Endothelial cell of umbilical vein (primary cell): ENCODE data around the gene ATAD2B. TPM values are rescaled to one million over a fixed set of nuclear protein-coding genes. Genes with fewer than 3 reads are reported as not detected.
A peak's percentile ranks its signal among the peaks of the same experiment; 100 is the strongest.

Experiments
- BruUV-seq: library from RNA; stranded (reverse); fragments of 400-500 nt; replicated peaks from 2 replicates; lab custom pipeline; 2021; lab: Mats Ljungman, UMichigan
- CTCF ChIA-PET: fragments of 300-600, 350-600 bp; sonication (Branson Sonifier 250); formaldehyde crosslinking; loops from one replicate; lab custom pipeline; 2021; ENCODE audit warnings: antibody characterized with exemption, inconsistent platforms; lab: Charles Lee
- POLR2A ChIA-PET: fragments of 300-600, 350-600 bp; sonication (Branson Sonifier 250); formaldehyde crosslinking; loops from one replicate; lab custom pipeline; 2021; ENCODE audit warnings: antibody characterized with exemption, inconsistent platforms; lab: Charles Lee
- DNase-seq: peaks from one replicate; pipeline ENCODE4 v3.0.0-alpha.2; 2011; ENCODE audit warnings: low read depth, low spot score
- FAIRE-seq: peaks from 2 replicates; lab custom pipeline; 2011; peaks lifted over from hg19 to GRCh38; lab: Jason Lieb, UNC
- H2AFZ ChIP-seq: 2 replicates; pipeline ENCODE4 v1.6.0; 2012; ENCODE audit warnings: low read depth, low read length, control low read depth, inconsistent platforms
- H3K27ac ChIP-seq: 2 replicates; pipeline ENCODE4 v1.5.1; 2011; ENCODE audit warnings: low read depth, mild to moderate bottlenecking, control low read depth, low read length, moderate library complexity; ENCODE audit not compliant: insufficient read depth
- H3K27me3 ChIP-seq, 2 experiments: 2 replicates each; pipeline versions ENCODE4 v1.6.0 to v1.6.1; 2011; ENCODE audit warnings: low read length in 2 of 2, mixed read lengths in 1 of 2; ENCODE audit not compliant: control insufficient read depth in 2 of 2, insufficient read depth in 2 of 2
- H3K36me3 ChIP-seq, 2 experiments: 2 replicates in 1 of 2; 3 replicates in 1 of 2; pipeline ENCODE4 v1.5.1; 2011; ENCODE audit warnings: low read length in 2 of 2, mild to moderate bottlenecking in 1 of 2, moderate library complexity in 1 of 2; ENCODE audit not compliant: control insufficient read depth in 2 of 2, insufficient read depth in 2 of 2; ENCODE audit errors: extremely low read depth in 1 of 2
- H3K4me1 ChIP-seq: 3 replicates; pipeline ENCODE4 v1.5.1; 2011; ENCODE audit warnings: mild to moderate bottlenecking, low read length; ENCODE audit not compliant: control insufficient read depth, insufficient read depth; ENCODE audit errors: extremely low read depth
- H3K4me2 ChIP-seq: 2 replicates; pipeline ENCODE4 v1.6.1; 2011; ENCODE audit warnings: low read length, control low read depth, mixed read lengths; ENCODE audit not compliant: insufficient read depth
- H3K4me3 ChIP-seq, 3 experiments: fragments of 200-600 bp in 1 of 3; sonication (generic), shearing (Covaris generic) in 1 of 3; replicated peaks in 1 of 3; 2 replicates each; pipeline ENCODE4 v1.5.1; 2011 to 2016; ENCODE audit warnings: control low read depth in 3 of 3, low read length in 3 of 3, mild to moderate bottlenecking in 2 of 3, inconsistent platforms in 1 of 3, low read depth in 1 of 3, moderate library complexity in 1 of 3; ENCODE audit not compliant: insufficient read depth in 1 of 3
- H3K79me2 ChIP-seq: 2 replicates; pipeline ENCODE4 v1.6.0; 2012; ENCODE audit warnings: low read length, inconsistent platforms; ENCODE audit not compliant: control insufficient read depth, insufficient read depth
- H3K9ac ChIP-seq: replicated peaks from 2 replicates; pipeline ENCODE3; 2011; ENCODE audit warnings: low read length, control low read depth; ENCODE audit not compliant: insufficient read depth; ENCODE audit errors: extremely low read depth
- H3K9me1 ChIP-seq: replicated peaks from 3 replicates; pipeline ENCODE4 v1.6.0; 2011; ENCODE audit warnings: mild to moderate bottlenecking, low read length; ENCODE audit not compliant: control insufficient read depth, insufficient read depth; ENCODE audit errors: extremely low read depth
- H3K9me3 ChIP-seq: replicated peaks from 2 replicates; pipeline ENCODE4 v1.5.1; 2012; ENCODE audit warnings: low read length, inconsistent platforms; ENCODE audit not compliant: control insufficient read depth, insufficient read depth
- H4K20me1 ChIP-seq: replicated peaks from 2 replicates; pipeline ENCODE3; 2011; ENCODE audit warnings: mild to moderate bottlenecking, low read length; ENCODE audit not compliant: control insufficient read depth, insufficient read depth; ENCODE audit errors: extremely low read depth
- EZH2 ChIP-seq: IDR thresholded peaks from 2 replicates; pipeline ENCODE4 v1.6.1; 2012; ENCODE audit warnings: borderline replicate concordance, low read depth, mild to moderate bottlenecking, moderate library complexity, low read length, inconsistent platforms; ENCODE audit not compliant: severe bottlenecking
- FOS ChIP-seq: IDR thresholded peaks from 2 replicates; pipeline ENCODE4 v1.6.1; 2011; ENCODE audit warnings: mild to moderate bottlenecking, low read length, moderate library complexity, borderline replicate concordance; ENCODE audit not compliant: insufficient read depth
- GATA2 ChIP-seq: IDR thresholded peaks from 2 replicates; pipeline ENCODE4 v1.7.0; 2011; ENCODE audit warnings: low read depth, mild to moderate bottlenecking, moderate library complexity, mixed read lengths, low read length; ENCODE audit not compliant: insufficient read length, insufficient read depth
- JUN ChIP-seq: IDR thresholded peaks from 2 replicates; pipeline ENCODE4 v1.6.1; 2011; ENCODE audit warnings: borderline replicate concordance, low read depth; ENCODE audit not compliant: insufficient read length, insufficient read depth
- MYC ChIP-seq: IDR thresholded peaks from one replicate; pipeline ENCODE4 v1.6.1; 2011; ENCODE audit warnings: mild to moderate bottlenecking, low read depth, low read length
- POLR2A ChIP-seq: IDR thresholded peaks from 2 replicates; pipeline ENCODE4 v1.6.1; 2012; ENCODE audit warnings: low read depth, mild to moderate bottlenecking, control low read depth, low read length
- POLR2AphosphoS5 ChIP-seq: IDR thresholded peaks from 2 replicates; pipeline ENCODE4 v1.6.1; 2012; ENCODE audit warnings: low read depth, mild to moderate bottlenecking, control low read depth, low read length, moderate library complexity; ENCODE audit not compliant: insufficient read depth
- dilution Hi-C: fragments of 300-500 bp; cut with MboI; formaldehyde crosslinking; loops from one replicate; pipeline ENCODE4 v1.15.0; 2019; ENCODE audit warnings: low sequenced_read_pairs; ENCODE audit not compliant: extremely low pct_ligation_motif_present
- intact Hi-C: fragments of 100-400 bp; cut with micrococcal nuclease; formaldehyde crosslinking; loops from one replicate; pipeline ENCODE4 v1.10.0; 2022
- polyA plus RNA-seq, 4 experiments: library from polyadenylated mRNA; depleted of rRNA in 3 of 4; stranded (reverse) in 3 of 4; unstranded in 1 of 4; fragments of >200 nt; gene quantifications; 2 replicates each; pipeline versions ENCODE4 v1.2.1 to v1.2.3, GENCODE V29; 2011 to 2012; ENCODE audit warnings: missing spikeins in 1 of 4
- total RNA-seq: library from RNA; stranded (reverse); gene quantifications from 2 replicates; pipeline ENCODE4 v1.2.3, GENCODE V29; 2021
- TF ChIP-seq, protein P1 (sequence below), 2 donors: IDR thresholded peaks; 1 replicate in 1 of 2; 2 replicates in 1 of 2; pipeline ENCODE4 v1.5.1; 2011; ENCODE audit warnings: low read length in 2 of 2, mild to moderate bottlenecking in 2 of 2, moderate library complexity in 2 of 2, control low read depth in 1 of 2, inconsistent platforms in 1 of 2, low read depth in 1 of 2; ENCODE audit not compliant: insufficient read depth in 1 of 2; ENCODE audit errors: extremely low read depth in 1 of 2
- TF ChIP-seq, protein P2 (sequence below): IDR thresholded peaks from 2 replicates; pipeline ENCODE4 v1.6.1; 2011; ENCODE audit not compliant: insufficient read depth, insufficient read length

Gene ATAD2B
- total and polyA plus RNA-seq, 2 donors (not counting 3 experiments of a cell fraction or from before 2014, with no cell fraction given): 2.5 to 19.1 TPM

DNA sequence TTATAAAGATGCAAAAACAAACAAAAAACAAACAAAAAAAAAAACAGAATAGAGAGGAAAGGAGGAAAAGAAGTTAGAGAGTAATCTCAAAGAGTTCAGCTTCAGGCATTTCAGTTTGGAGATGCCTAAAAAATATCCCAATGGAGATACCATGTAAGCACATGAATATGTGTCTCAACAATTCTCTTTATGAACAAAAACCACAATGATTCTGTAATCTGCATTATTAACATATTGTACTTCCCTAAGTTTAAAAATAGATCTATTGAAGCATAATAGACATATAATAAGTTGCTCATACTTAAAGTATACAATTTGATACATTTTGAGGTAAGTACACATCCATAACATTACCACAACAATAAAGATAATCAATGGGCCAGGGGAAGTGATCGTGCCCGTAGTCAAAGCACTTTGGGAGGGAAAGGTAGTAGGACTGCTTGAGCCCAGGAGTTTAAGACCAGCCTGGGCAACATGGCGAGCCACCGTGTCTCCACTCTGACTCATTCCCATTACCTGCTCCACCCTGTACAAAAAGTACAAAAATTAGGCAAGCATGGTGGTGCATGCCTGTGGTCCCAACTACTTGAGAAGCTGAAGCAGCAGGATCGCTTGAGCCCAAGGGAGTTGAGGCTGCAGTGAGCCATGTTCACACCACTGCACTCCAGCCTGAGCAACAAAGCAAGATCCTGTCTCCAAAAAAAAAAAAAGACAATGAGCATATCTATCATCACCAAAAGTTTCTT is 158.9 kb downstream of the ATAD2B start:
- Histone ChIP-seq H3K9me1 (no peaks in the 10 kb centered on the region), H3K9ac (no peak overlapping the region), H4K20me1 (no peaks in the 10 kb centered on the region), H3K9me3 (no peaks in the 10 kb centered on the region), H3K36me3 (peaks cover 0 to 4% of the 10 kb centered on the region in 2 experiments), H3K4me1 (no peaks in the 10 kb centered on the region), H3K27me3 (no peaks in the 10 kb centered on the region), H3K27ac (no peak overlapping the region), H3K4me3 (no peak overlapping the region), H3K4me2 (no peak overlapping the region), H2AFZ (no peak overlapping the region), H3K79me2 (no peaks in the 10 kb centered on the region)
- ChIA-PET CTCF (no interaction called here), POLR2A (no interaction called here)
- intact Hi-C loops: no loop called here
- no TSS peak for BruUV-seq
- TF ChIP-seq EZH2: no peak
- DNase-seq (no peak), FAIRE-seq (no peak)
- dilution Hi-C loops: no loop called here

DNA sequence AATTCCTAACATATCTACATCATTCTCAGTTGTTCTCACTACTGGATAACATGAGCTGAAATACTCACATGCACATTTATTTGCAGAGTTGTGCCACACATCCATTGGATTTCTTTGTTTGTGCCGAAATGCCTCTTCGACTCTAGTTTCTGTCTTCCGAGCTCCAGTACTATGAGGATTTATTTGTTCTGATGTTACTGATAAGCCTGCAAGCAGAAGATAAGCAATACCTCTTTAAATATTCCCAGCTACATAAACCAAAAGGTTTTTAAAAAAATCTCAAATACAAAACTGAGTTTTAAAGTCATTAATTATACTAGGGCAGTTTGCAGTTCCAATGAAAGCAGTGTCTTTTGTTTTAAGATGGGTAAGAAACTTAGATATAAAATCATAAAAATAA is 164.8 kb downstream of the ATAD2B start:
- Histone ChIP-seq H3K36me3 (no peaks in the 10 kb centered on the region), H3K4me3 (no peak overlapping the region), H4K20me1 (no peaks in the 10 kb centered on the region), H3K9ac (no peak overlapping the region), H3K27ac (no peak overlapping the region), H3K4me2 (no peak overlapping the region), H3K4me1 (peaks cover 13% of the 10 kb centered on the region), H3K27me3 (no peaks in the 10 kb centered on the region), H2AFZ (no peak overlapping the region), H3K79me2 (no peaks in the 10 kb centered on the region), H3K9me1 (no peaks in the 10 kb centered on the region), H3K9me3 (no peaks in the 10 kb centered on the region)
- TF ChIP-seq, protein P1, sequence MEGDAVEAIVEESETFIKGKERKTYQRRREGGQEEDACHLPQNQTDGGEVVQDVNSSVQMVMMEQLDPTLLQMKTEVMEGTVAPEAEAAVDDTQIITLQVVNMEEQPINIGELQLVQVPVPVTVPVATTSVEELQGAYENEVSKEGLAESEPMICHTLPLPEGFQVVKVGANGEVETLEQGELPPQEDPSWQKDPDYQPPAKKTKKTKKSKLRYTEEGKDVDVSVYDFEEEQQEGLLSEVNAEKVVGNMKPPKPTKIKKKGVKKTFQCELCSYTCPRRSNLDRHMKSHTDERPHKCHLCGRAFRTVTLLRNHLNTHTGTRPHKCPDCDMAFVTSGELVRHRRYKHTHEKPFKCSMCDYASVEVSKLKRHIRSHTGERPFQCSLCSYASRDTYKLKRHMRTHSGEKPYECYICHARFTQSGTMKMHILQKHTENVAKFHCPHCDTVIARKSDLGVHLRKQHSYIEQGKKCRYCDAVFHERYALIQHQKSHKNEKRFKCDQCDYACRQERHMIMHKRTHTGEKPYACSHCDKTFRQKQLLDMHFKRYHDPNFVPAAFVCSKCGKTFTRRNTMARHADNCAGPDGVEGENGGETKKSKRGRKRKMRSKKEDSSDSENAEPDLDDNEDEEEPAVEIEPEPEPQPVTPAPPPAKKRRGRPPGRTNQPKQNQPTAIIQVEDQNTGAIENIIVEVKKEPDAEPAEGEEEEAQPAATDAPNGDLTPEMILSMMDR (IDR thresholded peaks at IDR 0.05; ENCODE audit: extremely low read depth in 1 of 2, insufficient read depth in 1 of 2, low read depth in 1 of 2, low read length in 2 of 2): no peak
- no peak for TF ChIP-seq POLR2AphosphoS5
- TF ChIP-seq POLR2A: no peak
- TF ChIP-seq, protein P2, sequence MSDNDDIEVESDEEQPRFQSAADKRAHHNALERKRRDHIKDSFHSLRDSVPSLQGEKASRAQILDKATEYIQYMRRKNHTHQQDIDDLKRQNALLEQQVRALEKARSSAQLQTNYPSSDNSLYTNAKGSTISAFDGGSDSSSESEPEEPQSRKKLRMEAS: no peak
- TF ChIP-seq GATA2: no peak
- no peak for TF ChIP-seq FOS
- TF ChIP-seq MYC: no peak
- TF ChIP-seq JUN: no peak
- no peak for TF ChIP-seq EZH2
- intact Hi-C loops: loop anchor here (5.0 kb wide), 1 partner anchor 125 kb away; no protein-coding TSS in a partner anchor
- no TSS peak for BruUV-seq
- dilution Hi-C loops: no loop called here
- FAIRE-seq (no peak), DNase-seq (peak; percentile 10)
- CTCF ChIA-PET: interaction anchor here (1.2 to 1.7 kb wide), 3 partner anchors 24 to 563 kb away, joined by 3 to 6 read pairs (median 5); no protein-coding TSS in a partner anchor
- POLR2A ChIA-PET: no interaction called here
